Activated CD8-positive, alpha-beta memory T cell treated with anti-CD3 and anti-CD28 coated beads for 4 hours (primary cell): Measurements from ENCODE around the gene CFAP46.
"Not testable (repeated sequence)": the region's sequence is repeated elsewhere in the genome, so short reads cannot be mapped to it uniquely, and the experiment has no call there.

ENCODE experiments used
- DNase-seq, 2 donors: peaks; one replicate each; pipeline ENCODE4 v3.0.0-alpha.2; 2020; ENCODE audit warnings: low read depth in 2 of 2

The CFAP46 gene

DNA sequence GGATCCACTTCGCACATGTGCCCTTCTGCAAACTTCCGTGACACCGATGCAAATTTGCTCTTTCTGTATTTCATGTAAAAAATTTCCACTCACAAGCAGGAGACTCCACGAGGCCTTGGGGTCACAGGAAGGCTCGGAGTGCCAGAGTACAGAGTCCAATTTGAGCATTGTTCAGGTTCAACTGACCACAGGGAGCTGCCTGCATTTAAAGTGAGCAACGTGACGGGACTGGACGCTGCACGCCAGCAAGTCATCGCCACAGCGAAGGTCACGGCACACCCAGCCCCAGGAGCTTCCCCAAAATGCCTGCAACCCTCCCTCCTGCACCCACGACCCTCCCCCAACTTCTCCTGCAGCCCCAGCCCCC lies 115.0 kb downstream of the CFAP46 start:
- no peak for DNase-seq

DNA sequence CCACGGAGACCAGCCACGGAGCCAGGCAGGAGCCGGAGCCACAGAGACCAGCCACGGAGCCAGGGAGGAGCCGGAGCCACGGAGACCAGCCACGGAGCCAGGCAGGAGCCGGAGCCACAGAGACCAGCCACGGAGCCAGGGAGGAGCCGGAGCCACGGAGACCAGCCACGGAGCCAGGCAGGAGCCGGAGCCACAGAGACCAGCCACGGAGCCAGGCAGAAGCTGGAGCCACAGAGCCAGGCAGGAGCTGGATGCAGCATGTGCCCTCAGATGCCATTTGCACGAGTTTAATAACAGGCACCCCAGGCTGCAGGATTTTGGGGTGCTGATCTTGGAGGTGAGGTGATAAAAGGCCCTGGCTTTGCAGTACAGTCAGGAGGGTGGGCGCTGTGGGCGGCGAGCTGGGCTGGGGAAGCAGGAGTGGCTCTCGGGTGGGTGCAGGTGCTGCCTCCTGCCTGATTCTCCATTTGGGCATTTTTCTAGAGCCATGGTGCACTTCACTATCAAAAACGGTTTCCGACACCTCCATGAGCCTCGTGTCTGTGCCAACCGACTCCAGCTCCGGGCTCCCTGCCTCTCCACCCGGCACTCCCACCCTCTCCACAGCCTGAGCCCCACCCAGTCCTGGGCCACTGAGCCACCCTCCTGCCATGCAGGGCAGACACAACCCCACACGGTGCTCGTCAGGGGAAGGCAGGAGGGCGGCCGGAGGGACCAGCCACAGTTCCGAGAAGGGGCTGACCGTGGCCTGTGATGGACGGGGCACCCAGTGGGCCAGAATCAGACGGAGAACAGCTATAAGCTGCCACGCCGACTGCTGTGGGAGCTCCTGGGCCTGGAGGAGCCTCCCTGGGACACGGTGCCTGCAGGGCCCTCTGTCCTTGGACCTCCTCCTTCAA lies 115.6 kb downstream of the CFAP46 start:
- no peak for DNase-seq

DNA sequence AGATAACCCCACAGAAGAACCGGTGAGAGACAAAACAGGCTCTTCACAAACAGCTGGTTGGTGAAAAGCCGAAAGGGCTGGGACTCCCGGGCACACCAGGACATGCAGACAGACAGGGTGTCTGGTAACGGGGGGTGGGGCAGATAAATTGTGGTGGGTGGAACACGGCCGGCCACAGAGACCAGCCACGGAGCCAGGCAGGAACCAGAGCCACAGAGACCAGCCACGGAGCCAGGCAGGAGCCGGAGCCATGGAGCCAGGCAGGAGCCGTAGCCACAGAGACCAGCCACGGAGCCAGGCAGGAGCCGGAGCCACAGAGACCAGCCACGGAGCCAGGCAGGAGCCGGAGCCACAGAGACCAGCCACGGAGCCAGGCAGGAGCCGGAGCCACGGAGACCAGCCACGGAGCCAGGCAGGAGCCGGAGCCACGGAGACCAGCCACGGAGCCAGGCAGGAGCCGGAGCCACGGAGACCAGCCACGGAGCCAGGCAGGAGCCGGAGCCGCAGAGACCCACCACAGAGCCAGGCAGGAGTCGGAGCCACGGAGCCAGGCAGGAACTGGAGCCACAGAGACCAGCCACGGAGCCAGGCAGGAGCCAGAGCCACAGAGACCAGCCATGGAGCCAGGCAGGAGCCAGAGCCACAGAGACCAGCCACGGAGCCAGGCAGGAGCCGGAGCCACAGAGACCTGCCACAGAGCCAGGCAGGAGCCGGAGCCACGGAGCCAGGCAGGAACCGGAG lies 116.4 kb downstream of the CFAP46 start:
- DNase-seq, result not testable (repeated sequence)

DNA sequence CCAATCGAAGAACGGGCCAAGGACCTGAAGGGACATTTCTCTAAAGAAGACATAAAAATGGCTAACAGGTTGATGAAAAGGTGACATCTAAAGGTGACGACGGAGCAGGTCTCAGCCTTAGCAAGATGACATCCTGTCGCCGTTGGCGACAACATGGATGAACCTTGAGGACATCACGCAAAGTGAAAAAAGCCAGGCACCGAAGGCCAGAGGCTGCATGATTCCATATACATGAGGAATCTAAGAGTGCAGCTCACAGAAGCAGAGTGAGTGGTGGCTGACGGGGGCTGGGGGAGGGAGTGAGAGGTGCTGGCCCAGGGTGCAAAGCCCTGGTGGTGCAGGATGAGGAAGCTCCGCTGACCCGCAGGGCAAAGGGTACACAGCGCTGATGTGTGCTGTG lies 122.3 kb downstream of the CFAP46 start:
- no peak for DNase-seq

DNA sequence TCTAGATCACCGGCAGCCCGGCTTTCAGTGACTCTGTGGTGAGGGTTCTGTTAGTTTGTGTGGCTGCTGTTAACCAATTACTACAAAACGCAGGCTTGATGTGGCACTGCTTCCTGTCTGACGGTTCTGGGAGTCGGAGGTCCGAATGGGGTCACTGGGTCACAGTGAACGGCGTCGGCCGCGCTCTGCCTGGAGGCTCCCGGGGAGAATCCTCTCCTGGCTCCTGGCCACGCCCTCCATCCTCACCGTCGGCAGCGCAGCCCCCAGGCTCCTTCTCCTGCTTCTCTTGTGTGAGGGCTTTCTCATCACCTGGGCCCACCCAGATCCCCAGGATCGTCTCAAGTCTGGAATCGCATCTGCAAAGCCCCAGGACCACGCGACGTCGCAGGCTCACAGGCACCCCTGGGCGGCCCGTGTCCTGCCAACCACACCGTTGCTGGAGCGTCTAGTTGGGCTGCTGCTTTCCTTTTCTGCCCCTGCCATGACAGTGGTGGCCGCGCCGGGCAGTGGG lies 124.6 kb downstream of the CFAP46 start:
- DNase-seq, result no peak

DNA sequence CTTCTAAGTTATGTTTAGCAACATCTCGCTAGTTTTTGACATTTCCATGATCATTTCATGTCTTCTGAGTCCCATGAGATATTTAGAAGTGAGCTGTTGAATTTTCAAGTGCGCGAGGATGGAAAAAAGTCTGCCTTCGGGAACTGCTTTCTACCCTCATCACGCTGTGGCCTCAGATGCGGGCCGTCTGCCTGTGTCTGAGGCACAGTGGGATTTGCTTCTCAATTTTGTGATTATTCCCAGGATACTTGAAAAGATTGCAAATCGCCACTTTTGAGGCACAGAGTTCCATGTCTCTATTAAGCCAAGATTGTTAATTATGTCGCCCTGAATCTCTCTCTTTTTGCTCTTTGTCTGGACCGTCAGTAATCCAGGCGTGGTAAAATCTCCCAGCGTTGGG lies 125.7 kb downstream of the CFAP46 start:
- DNase-seq, result no peak

DNA sequence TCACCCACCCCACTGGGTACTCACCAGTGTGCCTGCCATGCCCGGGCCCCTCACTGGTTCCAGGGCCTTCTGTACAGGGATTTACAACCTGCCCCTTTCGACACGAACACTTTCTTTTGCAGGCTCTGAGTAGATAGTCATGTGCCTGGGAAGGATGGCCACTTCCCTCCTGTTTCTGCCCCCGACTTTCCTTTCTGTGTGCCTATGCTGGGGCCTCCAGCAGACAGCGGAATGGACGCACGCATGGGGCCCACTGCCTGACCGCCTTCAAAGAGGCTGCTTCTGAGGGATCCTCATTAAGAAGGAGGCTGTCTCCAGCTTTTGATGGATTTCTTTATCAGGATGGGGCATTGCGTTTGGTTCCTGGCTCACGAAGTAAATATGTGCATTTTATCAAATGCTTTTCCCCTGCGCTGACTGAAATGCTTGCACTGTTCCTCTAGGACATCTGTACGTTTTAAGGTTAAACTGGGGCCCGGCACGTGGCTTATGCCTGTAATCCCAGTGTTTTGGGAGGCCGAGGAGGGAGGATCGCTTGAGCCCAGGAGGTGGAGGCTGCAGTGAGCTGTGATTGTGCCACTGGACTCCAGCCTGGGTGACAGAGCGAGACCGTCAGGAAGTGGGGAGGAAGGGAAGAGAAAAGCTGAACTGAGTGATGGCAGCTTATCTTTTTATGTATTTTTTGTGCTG lies 127.1 kb downstream of the CFAP46 start:
- no peak for DNase-seq

DNA sequence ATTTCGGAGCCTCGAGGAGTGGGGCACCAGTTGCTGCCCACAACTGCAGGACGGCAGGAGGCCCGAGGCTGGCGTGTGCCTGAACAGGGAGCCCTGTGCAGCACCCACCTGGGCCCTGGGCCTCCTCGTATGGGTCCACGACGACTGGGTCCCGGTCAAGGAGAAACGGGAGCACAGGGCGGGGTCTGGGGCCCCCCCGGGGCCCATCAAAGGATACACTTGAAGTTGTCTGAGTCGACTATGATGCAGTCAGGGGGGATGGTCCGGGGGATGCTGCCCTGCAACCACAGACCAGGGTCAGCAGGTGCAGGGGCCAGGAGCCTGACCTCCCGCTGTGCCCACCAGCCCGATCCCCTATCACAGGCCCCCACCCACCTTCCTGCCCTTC lies 127.9 kb downstream of the CFAP46 start:
- no peak for DNase-seq

DNA sequence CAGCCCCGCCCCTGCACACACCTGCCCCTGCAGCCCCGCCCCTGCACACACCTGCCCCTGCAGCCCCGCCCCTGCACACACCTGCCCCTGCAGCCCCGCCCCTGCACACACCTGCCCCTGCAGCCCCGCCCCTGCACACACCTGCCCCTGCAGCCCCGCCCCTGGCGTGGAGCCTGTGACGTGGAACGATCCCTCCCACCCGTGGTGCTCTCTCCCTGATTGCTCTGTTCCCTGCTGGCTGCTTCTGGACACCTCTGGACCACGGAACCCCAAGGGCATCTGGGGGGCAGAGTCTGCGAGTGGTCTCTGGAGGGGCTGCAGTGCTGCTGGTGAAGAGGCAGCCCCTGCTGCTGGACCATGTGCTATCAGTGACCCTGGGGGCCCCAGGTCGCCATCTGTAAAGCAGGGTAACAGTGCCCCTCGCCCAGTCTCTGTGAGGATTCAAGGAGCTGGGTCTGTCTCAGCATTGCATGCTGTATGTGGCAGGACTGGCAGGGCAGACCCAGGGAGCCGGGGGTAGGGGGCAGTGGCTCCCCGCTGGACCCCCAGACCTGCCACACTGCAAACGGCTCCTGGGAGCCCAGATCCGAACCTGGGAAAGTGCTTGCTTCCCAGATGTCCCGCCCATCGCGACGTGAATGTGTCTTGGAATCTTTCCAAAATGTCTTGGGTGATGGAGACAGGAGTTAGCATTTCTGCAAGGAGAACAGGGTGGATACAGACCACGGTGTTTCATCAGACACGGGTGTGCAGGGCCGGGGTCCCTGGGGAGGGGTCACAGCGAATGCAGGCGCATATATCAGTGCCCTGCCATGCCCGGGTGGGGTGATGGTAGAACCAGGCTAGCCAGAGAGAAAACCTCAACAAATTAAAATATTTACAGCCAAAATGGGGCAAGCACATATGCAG lies 128.6 kb downstream of the CFAP46 start:
- no peak for DNase-seq

DNA sequence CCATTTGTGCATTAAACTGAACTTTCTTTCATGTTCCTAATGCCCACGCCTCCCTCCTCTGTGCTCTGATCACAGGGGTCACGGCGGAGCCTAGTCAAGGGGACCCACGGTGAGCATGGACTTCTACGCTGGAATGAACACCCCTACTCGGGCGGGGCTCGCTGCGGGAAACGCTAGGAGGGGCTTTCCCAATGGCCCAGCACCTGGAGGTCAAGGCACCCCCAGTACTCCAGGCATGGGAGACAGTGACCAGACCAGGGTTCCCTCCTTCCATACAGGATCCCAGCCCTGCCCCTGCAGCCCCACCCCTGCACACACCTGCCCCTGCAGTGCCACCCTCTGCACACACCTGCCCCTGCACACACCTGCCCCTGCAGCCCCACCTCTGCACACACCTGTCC lies 129.4 kb downstream of the CFAP46 start:
- DNase-seq, result no peak

DNA sequence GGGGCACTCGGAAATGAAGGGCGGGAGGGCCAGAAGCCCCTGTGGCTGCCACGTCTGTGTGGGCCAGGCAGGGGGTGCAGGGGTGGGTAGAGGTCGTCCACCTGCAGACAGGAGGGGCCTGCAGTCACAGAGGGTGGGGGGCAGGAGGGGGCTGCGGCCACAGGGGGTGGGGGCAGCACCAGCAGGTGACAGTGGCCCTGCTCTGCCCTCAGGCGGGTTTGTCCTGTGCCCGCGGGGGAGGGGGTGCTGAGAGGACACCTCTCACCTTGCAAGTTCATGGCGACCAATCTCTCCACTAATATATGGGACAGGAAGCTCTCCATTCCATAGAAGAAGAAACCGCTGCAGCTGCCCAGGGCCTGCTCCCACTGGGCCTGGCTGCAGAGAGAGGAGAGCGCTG lies 129.8 kb downstream of the CFAP46 start:
- DNase-seq, result no peak

DNA sequence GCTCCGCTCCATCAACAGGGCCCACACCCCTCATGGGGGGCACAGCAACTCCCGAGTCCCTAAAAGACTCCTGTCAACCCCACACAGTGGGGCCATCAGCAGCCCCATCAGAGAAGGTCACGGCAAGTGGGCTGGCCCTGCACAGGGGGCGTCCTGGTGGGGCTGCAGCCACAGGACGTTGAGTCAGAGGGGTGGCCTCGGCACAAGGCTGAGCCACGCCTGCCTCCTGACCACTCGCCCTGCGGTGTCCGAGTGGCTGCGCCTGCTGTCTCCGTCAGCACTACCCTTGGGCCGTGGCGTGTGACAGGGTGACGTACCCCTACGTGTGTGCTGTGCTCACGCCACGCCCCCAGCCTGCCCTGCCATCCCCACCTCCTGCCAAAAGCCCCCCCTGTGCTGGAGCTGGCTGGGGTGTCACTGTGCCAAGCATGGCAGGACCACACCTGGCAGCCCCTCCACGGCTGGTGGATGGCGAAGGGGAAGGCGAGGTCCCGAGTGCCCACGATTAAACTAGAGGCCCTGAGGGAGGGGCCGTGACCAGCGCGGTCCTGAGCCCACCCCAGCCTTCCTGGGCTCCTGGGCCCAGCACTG lies 130.4 kb downstream of the CFAP46 start:
- no peak for DNase-seq

DNA sequence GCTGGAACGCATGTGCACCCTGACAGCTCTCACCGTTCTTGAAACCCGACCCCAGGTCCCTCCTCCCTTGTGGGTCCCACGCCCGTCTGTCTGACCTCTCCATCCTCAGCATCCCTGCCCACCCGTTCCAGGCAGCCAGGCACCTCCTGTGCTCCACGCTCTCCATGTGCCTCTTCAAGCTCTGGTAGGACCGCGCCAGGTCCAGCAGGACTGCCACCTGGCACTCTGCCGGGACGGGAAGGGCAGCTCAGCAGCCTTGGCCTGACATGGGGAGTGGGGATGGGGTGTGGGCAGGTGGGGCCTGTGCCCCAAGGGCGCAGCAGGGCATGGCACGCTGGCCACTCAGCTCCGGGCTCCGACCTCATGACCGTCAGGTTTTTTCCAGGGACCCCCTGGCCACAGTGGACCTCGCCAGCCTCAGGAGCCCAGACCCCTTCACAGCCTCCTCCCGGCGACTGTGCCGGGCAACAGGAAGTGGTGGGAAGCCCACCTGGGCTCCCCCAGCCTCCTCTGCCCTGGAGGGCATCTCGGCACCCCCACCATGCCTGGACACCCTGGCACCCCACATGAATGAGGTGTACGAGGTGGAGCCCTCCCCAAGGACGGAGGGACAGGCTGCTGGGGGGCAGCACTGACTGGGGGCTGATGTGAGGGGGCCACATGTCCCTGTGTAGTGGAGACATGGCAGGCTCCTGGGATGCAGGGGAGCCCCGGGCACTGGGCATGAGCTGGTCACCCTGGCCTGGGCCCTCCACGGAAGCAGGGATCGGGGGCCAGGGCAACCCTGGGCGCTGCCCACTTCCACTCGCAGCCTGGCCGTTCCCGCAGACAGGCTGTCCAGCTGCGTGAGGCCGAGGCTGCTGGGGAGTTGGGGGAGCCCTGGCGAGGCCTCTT lies 131.3 kb downstream of the CFAP46 start:
- no peak for DNase-seq

DNA sequence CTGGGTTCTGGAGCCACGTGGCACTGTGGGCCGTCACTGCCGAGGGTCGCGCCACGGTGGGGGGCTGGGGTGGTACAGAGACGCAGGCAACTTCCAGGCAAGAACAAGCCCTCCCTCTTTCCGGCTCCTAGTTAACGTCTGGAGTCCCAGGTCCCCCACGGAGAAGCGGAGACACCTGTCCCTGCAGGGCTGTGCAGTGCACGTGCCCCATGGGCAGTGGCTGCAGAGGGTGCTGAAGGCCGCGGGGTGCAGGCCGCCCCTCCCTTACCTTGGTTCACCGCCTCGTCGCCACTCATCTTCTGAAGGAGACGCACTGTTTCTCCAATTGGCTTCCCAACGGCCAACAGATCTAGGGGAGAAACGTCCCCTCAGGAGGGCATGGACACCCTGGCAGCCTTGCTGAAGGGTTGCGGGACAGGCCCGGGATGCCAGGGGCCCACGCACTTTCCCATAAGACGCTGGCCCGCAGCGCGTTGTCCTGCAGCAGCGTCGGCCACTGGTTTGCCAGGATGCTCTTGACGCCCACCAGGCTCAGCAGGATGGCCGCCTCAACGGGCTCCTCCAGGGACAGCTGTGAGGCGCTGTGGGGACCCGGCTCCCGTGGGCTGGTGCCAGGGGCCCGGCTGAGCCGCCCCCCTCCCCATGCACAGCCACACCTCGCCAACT lies 132.1 kb downstream of the CFAP46 start:
- no peak for DNase-seq

DNA sequence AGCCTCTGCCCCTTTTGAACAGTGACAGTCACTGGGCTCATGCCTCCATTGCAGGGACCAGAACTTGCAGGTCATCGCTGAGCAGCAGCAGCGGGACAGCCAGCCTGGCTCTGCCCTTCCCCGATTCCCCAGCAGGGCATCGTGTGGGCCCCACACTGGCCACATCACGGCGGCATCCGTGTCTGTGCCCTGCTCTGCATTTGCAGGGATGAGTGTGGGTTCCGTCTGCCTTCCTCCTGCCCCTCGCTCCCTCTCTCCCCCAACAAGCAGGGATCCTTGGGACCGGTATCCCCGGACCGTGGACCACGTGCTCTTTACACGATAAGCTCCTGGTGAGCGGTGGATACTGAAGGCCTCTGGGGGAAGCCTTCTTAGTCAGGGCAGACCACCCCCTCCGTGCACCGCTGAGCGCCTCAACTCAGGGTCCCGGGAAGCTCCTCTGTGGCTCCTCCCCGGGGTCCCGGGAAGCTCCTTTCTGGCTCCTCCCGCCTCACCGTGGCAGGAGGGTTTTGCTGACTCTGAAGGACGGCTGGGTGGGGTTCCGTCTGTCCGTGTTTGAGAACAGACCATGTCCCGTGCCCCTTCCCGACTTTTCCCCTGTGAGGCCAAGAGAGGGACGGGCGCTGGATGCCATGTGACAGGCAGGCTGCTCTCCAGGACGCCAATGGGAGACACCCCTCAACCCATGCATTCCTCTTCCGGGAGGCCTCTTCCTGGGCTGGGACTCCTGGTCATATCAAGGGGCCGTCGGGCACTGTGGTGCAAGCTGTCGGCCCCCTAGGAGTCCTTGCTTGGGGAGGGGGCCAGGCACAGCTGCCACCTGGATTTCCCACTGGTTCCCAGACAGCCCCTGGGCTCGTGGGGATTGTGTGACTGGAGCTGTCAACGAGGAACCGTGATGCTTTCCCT lies 132.9 kb downstream of the CFAP46 start:
- DNase-seq, result no peak

DNA sequence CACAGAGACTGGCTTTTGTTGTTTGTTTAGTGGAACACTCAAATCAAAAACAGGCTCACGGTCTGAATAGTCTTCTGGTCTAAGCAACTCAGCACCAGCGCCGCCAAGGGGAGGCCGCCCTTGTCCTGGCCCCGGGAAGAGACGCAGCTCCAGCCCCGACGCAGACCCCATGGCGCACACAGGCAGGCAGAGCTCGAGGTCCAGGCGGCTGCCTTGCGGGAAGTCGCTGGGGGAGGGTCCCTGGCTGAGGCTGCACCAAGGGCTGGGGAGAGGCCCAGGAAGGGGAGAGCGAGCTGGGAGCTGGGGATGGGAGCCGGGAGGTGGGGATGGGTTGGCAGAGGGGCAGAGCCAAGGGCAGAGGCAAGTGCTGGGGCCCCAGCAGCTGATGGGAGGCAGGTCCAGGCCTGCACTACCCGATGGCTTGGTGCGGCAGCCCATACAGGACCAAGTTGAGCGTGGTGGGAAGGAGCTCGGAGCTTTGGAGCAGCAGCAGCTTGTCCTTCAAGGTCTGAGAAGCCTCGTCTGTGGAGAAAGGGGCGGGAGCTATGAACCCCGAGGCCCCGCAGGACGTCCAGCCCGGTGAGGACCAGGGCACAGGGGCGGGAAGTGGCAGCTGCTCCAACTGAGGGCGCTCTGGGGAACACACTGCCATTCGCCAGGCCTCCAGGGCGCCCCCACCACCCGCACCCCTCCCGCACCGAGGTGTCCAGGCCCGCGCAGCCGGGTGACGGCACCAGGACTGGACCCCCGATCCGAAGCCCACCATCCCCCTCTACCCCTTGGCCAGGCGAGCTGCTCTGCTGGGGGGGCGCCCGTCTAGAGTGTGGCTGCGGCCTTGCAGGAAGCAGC lies 133.8 kb downstream of the CFAP46 start:
- DNase-seq, result no peak

DNA sequence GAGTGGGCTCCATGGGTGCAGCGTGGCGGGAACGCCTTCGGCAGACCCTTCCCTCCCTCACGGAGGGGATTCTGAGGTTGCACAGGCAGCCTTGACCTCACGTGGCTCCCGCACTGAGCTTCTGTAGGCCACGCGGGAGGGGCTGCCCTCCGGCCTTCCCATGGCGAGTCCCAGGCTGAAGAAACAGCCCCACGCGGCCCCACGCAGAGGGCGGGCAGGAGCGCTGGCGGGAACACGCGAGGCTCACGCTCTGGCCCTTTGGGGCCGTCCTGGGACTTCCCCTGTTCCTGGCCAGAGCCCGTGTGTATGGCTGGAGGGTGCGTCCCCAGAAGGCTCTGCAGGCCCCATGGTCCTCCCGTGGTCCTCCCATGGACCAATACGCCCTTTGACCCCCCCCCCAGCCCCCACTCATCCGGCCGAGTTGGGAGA lies 134.7 kb downstream of the CFAP46 start:
- DNase-seq, result no peak
